ENCODE data around the gene AJM1.

DNA sequence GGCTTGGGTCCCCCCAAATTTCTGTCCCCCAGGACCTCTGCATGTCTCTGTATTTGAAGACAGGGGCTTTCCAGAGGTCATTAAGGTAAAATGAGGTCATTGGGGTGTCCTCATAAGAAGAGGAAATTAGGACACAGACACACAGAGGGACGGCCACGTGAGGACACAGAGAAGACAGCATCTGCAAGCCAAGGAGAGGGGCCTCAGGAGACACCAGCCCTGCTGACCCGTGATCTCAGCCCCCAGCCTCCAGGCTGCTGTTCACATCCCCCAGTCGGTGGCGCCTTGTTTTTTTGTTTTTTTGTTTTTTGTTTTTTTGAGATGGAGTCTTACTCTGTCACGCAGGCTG lies 47.3 kb upstream of the AJM1 start:
- TF ChIP-seq CTCF (IDR thresholded peaks at IDR 0.05) (no peak), POLR2A (IDR thresholded peaks at IDR 0.05) (no peak), POLR2AphosphoS5 (IDR thresholded peaks at IDR 0.05) (no peak)

Measured in prostate gland (tissue), 2 donors.